Measurements from ENCODE around the gene RNASE1.
"Not testable (repeated sequence)": the region's sequence is repeated elsewhere in the genome, so short reads cannot be mapped to it uniquely, and the experiment has no call there.

DNA sequence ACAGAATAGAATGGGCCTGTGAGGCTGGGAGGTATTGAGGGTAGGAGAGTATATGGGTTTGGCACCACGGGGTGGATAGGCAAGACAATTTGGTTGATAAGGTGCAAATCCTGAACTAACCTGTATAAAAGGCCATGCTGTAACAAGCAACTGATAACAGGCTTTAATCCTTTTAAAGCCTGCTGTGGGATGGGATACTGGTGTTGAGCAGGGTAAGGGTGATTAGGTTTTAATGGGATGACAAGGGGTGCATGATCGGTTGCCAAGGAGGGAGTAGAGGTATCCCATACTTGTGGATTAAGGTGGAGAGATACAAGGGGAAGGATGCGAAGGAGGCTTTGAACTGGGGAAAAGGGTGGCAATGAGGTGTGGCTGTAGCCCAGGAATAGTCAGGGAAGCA lies 13.3 kb upstream of the RNASE1 start:
- not testable (repeated sequence) for TF ChIP-seq POLR2A (IDR thresholded peaks at IDR 0.05)
- TF ChIP-seq, protein P1, sequence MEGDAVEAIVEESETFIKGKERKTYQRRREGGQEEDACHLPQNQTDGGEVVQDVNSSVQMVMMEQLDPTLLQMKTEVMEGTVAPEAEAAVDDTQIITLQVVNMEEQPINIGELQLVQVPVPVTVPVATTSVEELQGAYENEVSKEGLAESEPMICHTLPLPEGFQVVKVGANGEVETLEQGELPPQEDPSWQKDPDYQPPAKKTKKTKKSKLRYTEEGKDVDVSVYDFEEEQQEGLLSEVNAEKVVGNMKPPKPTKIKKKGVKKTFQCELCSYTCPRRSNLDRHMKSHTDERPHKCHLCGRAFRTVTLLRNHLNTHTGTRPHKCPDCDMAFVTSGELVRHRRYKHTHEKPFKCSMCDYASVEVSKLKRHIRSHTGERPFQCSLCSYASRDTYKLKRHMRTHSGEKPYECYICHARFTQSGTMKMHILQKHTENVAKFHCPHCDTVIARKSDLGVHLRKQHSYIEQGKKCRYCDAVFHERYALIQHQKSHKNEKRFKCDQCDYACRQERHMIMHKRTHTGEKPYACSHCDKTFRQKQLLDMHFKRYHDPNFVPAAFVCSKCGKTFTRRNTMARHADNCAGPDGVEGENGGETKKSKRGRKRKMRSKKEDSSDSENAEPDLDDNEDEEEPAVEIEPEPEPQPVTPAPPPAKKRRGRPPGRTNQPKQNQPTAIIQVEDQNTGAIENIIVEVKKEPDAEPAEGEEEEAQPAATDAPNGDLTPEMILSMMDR (IDR thresholded peaks at IDR 0.05): not testable (repeated sequence)
